IgD-negative memory B cell (primary cell): ENCODE data around the gene ADGRB3. TPM values are rescaled to one million over a fixed set of nuclear protein-coding genes. Genes with fewer than 3 reads are reported as not detected.
"Not testable (repeated sequence)": the region's sequence is repeated elsewhere in the genome, so short reads cannot be mapped to it uniquely, and the experiment has no call there.

Source experiments
- H3K27ac Mint-ChIP-seq, 3 donors: one replicate each; pipeline ENCODE4 v1.8.0; 2020 to 2022; ENCODE audit warnings: mild to moderate bottlenecking in 3 of 3, mixed read lengths in 3 of 3, moderate library complexity in 1 of 3
- H3K27me3 Mint-ChIP-seq: one replicate; pipeline ENCODE4 v1.8.0; 2021; ENCODE audit warnings: mixed read lengths
- H3K36me3 Mint-ChIP-seq: one replicate; pipeline ENCODE4 v1.8.0; 2020; ENCODE audit warnings: mild to moderate bottlenecking, mixed read lengths
- H3K4me1 Mint-ChIP-seq, 3 donors: one replicate each; pipeline ENCODE4 v1.8.0; 2020 to 2022; ENCODE audit warnings: mixed read lengths in 3 of 3, mild to moderate bottlenecking in 1 of 3
- H3K4me3 Mint-ChIP-seq, 4 donors: one replicate each; pipeline ENCODE4 v1.8.0; 2020 to 2022; ENCODE audit warnings: mild to moderate bottlenecking in 4 of 4, mixed read lengths in 4 of 4, moderate library complexity in 3 of 4
- H3K9me3 Mint-ChIP-seq, 3 donors: one replicate each; pipeline ENCODE4 v1.8.0; 2020 to 2021; ENCODE audit warnings: mixed read lengths in 3 of 3, mild to moderate bottlenecking in 1 of 3
- polyA plus RNA-seq: library from polyadenylated mRNA; unstranded; fragments of 300-500 nt; fragmentation: Illumina TruSeq; gene quantifications from one replicate; pipeline ENCODE4 v1.2.3, GENCODE V29; 2021

Gene ADGRB3
- polyA plus RNA-seq, 1 donor from 2014 or later, result not detected

GRCh38 chr6:68981668-68982067 is 346.6 kb downstream of the ADGRB3 start:
- H3K4me3 Mint-ChIP-seq, H3K4me1 Mint-ChIP-seq, H3K36me3 Mint-ChIP-seq, H3K9me3 Mint-ChIP-seq, H3K27me3 Mint-ChIP-seq, H3K27ac Mint-ChIP-seq: not testable (repeated sequence)

GRCh38 chr6:68988698-68989097 is 353.6 kb downstream of the ADGRB3 start:
- Mint-ChIP-seq H3K36me3 (no peaks in the 10 kb centered on the region), H3K27me3 (no peaks in the 10 kb centered on the region), H3K4me1 (no peaks in the 10 kb centered on the region), H3K9me3 (no peaks in the 10 kb centered on the region), H3K4me3 (no peak overlapping the region), H3K27ac (no peak overlapping the region)

- no peak overlapping the region for H3K27ac Mint-ChIP-seq
- H3K27me3 Mint-ChIP-seq, result no peaks in the 10 kb centered on the region
- H3K4me1 Mint-ChIP-seq, result no peaks in the 10 kb centered on the region
- no peaks in the 10 kb centered on the region for H3K36me3 Mint-ChIP-seq
- H3K9me3 Mint-ChIP-seq, result no peaks in the 10 kb centered on the region
- H3K4me3 Mint-ChIP-seq, result no peak overlapping the region
Measured at GRCh38 chr6:68990317-68990716, 355.2 kb downstream of the ADGRB3 start.

GRCh38 chr6:68993911-68994310 is 358.8 kb downstream of the ADGRB3 start:
- no peak overlapping the region for H3K27ac Mint-ChIP-seq
- H3K36me3 Mint-ChIP-seq, result no peaks in the 10 kb centered on the region
- H3K4me1 Mint-ChIP-seq, result no peaks in the 10 kb centered on the region
- no peak overlapping the region for H3K4me3 Mint-ChIP-seq
- no peaks in the 10 kb centered on the region for H3K27me3 Mint-ChIP-seq
- H3K9me3 Mint-ChIP-seq, result no peaks in the 10 kb centered on the region

GRCh38 chr6:68994521-68994920 is 359.4 kb downstream of the ADGRB3 start:
- no peaks in the 10 kb centered on the region for H3K27me3 Mint-ChIP-seq
- no peaks in the 10 kb centered on the region for H3K9me3 Mint-ChIP-seq
- H3K27ac Mint-ChIP-seq, result no peak overlapping the region
- no peaks in the 10 kb centered on the region for H3K4me1 Mint-ChIP-seq
- no peak overlapping the region for H3K4me3 Mint-ChIP-seq
- no peaks in the 10 kb centered on the region for H3K36me3 Mint-ChIP-seq

GRCh38 chr6:69005199-69005598 is 370.1 kb downstream of the ADGRB3 start:
- Mint-ChIP-seq H3K27ac (no peak overlapping the region), H3K27me3 (peaks cover 2% of the 10 kb centered on the region), H3K4me3 (no peak overlapping the region), H3K4me1 (no peaks in the 10 kb centered on the region), H3K9me3 (peaks cover 0 to 2% (median 1%) of the 10 kb centered on the region in 3 donors), H3K36me3 (no peaks in the 10 kb centered on the region)

GRCh38 chr6:69007781-69008180 is 372.7 kb downstream of the ADGRB3 start:
- no peak overlapping the region for H3K4me3 Mint-ChIP-seq
- H3K9me3 Mint-ChIP-seq, result no peaks in the 10 kb centered on the region
- H3K27ac Mint-ChIP-seq, result no peak overlapping the region
- no peaks in the 10 kb centered on the region for H3K36me3 Mint-ChIP-seq
- peaks cover 2% of the 10 kb centered on the region for H3K27me3 Mint-ChIP-seq
- no peaks in the 10 kb centered on the region for H3K4me1 Mint-ChIP-seq

- Mint-ChIP-seq H3K9me3 (no peaks in the 10 kb centered on the region), H3K27me3 (peaks cover 2% of the 10 kb centered on the region), H3K36me3 (no peaks in the 10 kb centered on the region), H3K27ac (no peak overlapping the region), H3K4me1 (no peaks in the 10 kb centered on the region), H3K4me3 (no peak overlapping the region)
Measured at GRCh38 chr6:69012211-69012610, 377.1 kb downstream of the ADGRB3 start.

GRCh38 chr6:69012876-69013275 is 377.8 kb downstream of the ADGRB3 start:
- Mint-ChIP-seq H3K4me3 (no peak overlapping the region), H3K27ac (no peak overlapping the region), H3K36me3 (no peaks in the 10 kb centered on the region), H3K4me1 (no peaks in the 10 kb centered on the region), H3K27me3 (no peaks in the 10 kb centered on the region), H3K9me3 (no peaks in the 10 kb centered on the region)

- no peaks in the 10 kb centered on the region for H3K4me1 Mint-ChIP-seq
- H3K27me3 Mint-ChIP-seq, result no peaks in the 10 kb centered on the region
- H3K36me3 Mint-ChIP-seq, result no peaks in the 10 kb centered on the region
- H3K4me3 Mint-ChIP-seq, result no peak overlapping the region
- peaks cover 0 to 2% (median 0%) of the 10 kb centered on the region in 3 donors for H3K9me3 Mint-ChIP-seq
- no peak overlapping the region for H3K27ac Mint-ChIP-seq
Measured at GRCh38 chr6:69018906-69019305, 383.8 kb downstream of the ADGRB3 start.

GRCh38 chr6:69019832-69020231 is 384.8 kb downstream of the ADGRB3 start:
- H3K36me3 Mint-ChIP-seq, result no peaks in the 10 kb centered on the region
- peaks cover 0 to 2% (median 0%) of the 10 kb centered on the region in 3 donors for H3K9me3 Mint-ChIP-seq
- no peaks in the 10 kb centered on the region for H3K27me3 Mint-ChIP-seq
- H3K4me1 Mint-ChIP-seq, result no peaks in the 10 kb centered on the region
- no peak overlapping the region for H3K27ac Mint-ChIP-seq
- H3K4me3 Mint-ChIP-seq, result no peak overlapping the region

GRCh38 chr6:69022993-69023392 is 387.9 kb downstream of the ADGRB3 start:
- no peaks in the 10 kb centered on the region for H3K4me1 Mint-ChIP-seq
- H3K27me3 Mint-ChIP-seq, result no peaks in the 10 kb centered on the region
- peaks cover 4 to 5% (median 4%) of the 10 kb centered on the region in 3 donors for H3K9me3 Mint-ChIP-seq
- no peak overlapping the region for H3K4me3 Mint-ChIP-seq
- no peak overlapping the region for H3K27ac Mint-ChIP-seq
- H3K36me3 Mint-ChIP-seq, result no peaks in the 10 kb centered on the region

- Mint-ChIP-seq H3K4me1 (no peaks in the 10 kb centered on the region), H3K27ac (no peak overlapping the region), H3K27me3 (no peaks in the 10 kb centered on the region)
Measured at GRCh38 chr6:69026243-69026642, 391.2 kb downstream of the ADGRB3 start.

GRCh38 chr6:69026715-69027114 is 391.6 kb downstream of the ADGRB3 start:
- H3K4me1 Mint-ChIP-seq, result no peaks in the 10 kb centered on the region
- no peaks in the 10 kb centered on the region for H3K36me3 Mint-ChIP-seq
- peaks cover 4 to 5% (median 4%) of the 10 kb centered on the region in 3 donors for H3K9me3 Mint-ChIP-seq
- no peaks in the 10 kb centered on the region for H3K27me3 Mint-ChIP-seq
- no peak overlapping the region for H3K27ac Mint-ChIP-seq
- H3K4me3 Mint-ChIP-seq, result no peak overlapping the region

More at GRCh38 chr6:69026243-69026642, 391.2 kb downstream of the ADGRB3 start:
- H3K36me3 Mint-ChIP-seq, result no peaks in the 10 kb centered on the region
- peaks cover 4 to 5% (median 4%) of the 10 kb centered on the region in 3 donors for H3K9me3 Mint-ChIP-seq
- H3K4me3 Mint-ChIP-seq, result no peak overlapping the region

- Mint-ChIP-seq H3K36me3 (no peaks in the 10 kb centered on the region), H3K9me3 (peaks cover 4 to 5% (median 4%) of the 10 kb centered on the region in 3 donors), H3K4me3 (no peak overlapping the region), H3K27me3 (no peaks in the 10 kb centered on the region), H3K27ac (no peak overlapping the region), H3K4me1 (no peaks in the 10 kb centered on the region)
Measured at GRCh38 chr6:69027861-69028260, 392.8 kb downstream of the ADGRB3 start.

- H3K36me3 Mint-ChIP-seq, result no peaks in the 10 kb centered on the region
Measured at GRCh38 chr6:69038841-69039240, 403.8 kb downstream of the ADGRB3 start.

GRCh38 chr6:69042297-69042696 is 407.2 kb downstream of the ADGRB3 start:
- Mint-ChIP-seq H3K4me3 (no peak overlapping the region), H3K27ac (no peak overlapping the region), H3K4me1 (no peaks in the 10 kb centered on the region), H3K27me3 (no peaks in the 10 kb centered on the region), H3K36me3 (no peaks in the 10 kb centered on the region), H3K9me3 (peaks cover 0 to 4% (median 3%) of the 10 kb centered on the region in 3 donors)

More at GRCh38 chr6:69038841-69039240, 403.8 kb downstream of the ADGRB3 start:
- H3K9me3 Mint-ChIP-seq, result peaks cover 0 to 4% (median 3%) of the 10 kb centered on the region in 3 donors
- H3K4me1 Mint-ChIP-seq, result no peaks in the 10 kb centered on the region
- H3K27ac Mint-ChIP-seq, result no peak overlapping the region
- no peak overlapping the region for H3K4me3 Mint-ChIP-seq
- H3K27me3 Mint-ChIP-seq, result no peaks in the 10 kb centered on the region
